ENCODE results near the gene SNED1. TPM values are rescaled to one million over a fixed set of nuclear protein-coding genes. Genes with fewer than 3 reads are reported as not detected.

SNED1 gene
- total and polyA plus RNA-seq, 2 experiments from 2014 or later: 1.5 to 2.8 TPM

GRCh38 chr2:241067501-241068135 is 69.2 kb downstream of the SNED1 start (continued):
- TF ChIP-seq CTCF (conservative IDR thresholded peaks at IDR 0.05; ENCODE audit: low read depth in 2 of 2): no peak
- no peak for TF ChIP-seq REST (IDR thresholded peaks at IDR 0.05; ENCODE audit: unreplicated experiment)
- TF ChIP-seq POLR2AphosphoS5 (IDR thresholded peaks at IDR 0.05; ENCODE audit: low read depth): no peak
- no peak for TF ChIP-seq EZH2 (IDR thresholded peaks at IDR 0.05; ENCODE audit: low read depth, unreplicated experiment)

- no peak for ATAC-seq
- Histone ChIP-seq H3K9me2 (ENCODE audit: insufficient read depth) (no peaks in the 10 kb centered on the region), H3K36me3 (ENCODE audit: insufficient read depth) (no peaks in the 10 kb centered on the region), H3K4me3 (no peak overlapping the region), H3K79me2 (replicated peaks; ENCODE audit: insufficient read depth) (no peaks in the 10 kb centered on the region), H3F3A (replicated peaks; ENCODE audit: low read depth) (no peaks in the 10 kb centered on the region), H3K4me1 (ENCODE audit: insufficient read depth) (no peaks in the 10 kb centered on the region), H3K27me3 (ENCODE audit: insufficient read depth) (no peaks in the 10 kb centered on the region), H4K20me1 (replicated peaks; ENCODE audit: insufficient read depth) (no peaks in the 10 kb centered on the region), H3K4me2 (no peak overlapping the region), H2AFZ (no peak overlapping the region), H3K27ac (ENCODE audit: low read depth) (no peak overlapping the region)
- no peak for DNase-seq (ENCODE audit: low spot score)
- H3K36me3 Mint-ChIP-seq (ENCODE audit: low read depth): no peaks in the 10 kb centered on the region
- no peak overlapping the region for H3K27ac Mint-ChIP-seq
- no peak for TF ChIP-seq JUNB (IDR thresholded peaks at IDR 0.05; ENCODE audit: unreplicated experiment)
- no peak for TF ChIP-seq NANOG (IDR thresholded peaks at IDR 0.05; ENCODE audit: borderline replicate concordance)
- no peak for TF ChIP-seq EZH2phosphoT487 (IDR thresholded peaks at IDR 0.05; ENCODE audit: unreplicated experiment)
- no peak for TF ChIP-seq EZH2 (IDR thresholded peaks at IDR 0.05; ENCODE audit: low read depth, unreplicated experiment)
- H3K9me3 Mint-ChIP-seq: no peaks in the 10 kb centered on the region
- H3K4me1 Mint-ChIP-seq: peaks cover 4% of the 10 kb centered on the region
- H3K4me3 Mint-ChIP-seq: no peak overlapping the region
- H3K27me3 Mint-ChIP-seq (ENCODE audit: insufficient read depth, low read depth, poor library complexity): peaks cover 18% of the 10 kb centered on the region
Observed at GRCh38 chr2:241068136-241068941, 69.9 kb downstream of the SNED1 start.

Data from GM23338 (cell line).